IPS-15b (cell line): ENCODE results near the gene NBPF14.
"Not testable (repeated sequence)": the region's sequence is repeated elsewhere in the genome, so short reads cannot be mapped to it uniquely, and the experiment has no call there.

Source experiments
- H3K27me3 ChIP-seq: one replicate; pipeline ENCODE4 v1.6.1; 2013; ENCODE audit warnings: low read length; ENCODE audit not compliant: control insufficient read depth, insufficient read depth
- H3K36me3 ChIP-seq: one replicate; pipeline ENCODE4 v1.6.1; 2013; ENCODE audit warnings: low read length; ENCODE audit not compliant: control insufficient read depth, insufficient read depth
- H3K4me1 ChIP-seq: one replicate; pipeline ENCODE4 v1.6.1; 2013; ENCODE audit warnings: mild to moderate bottlenecking, low read length; ENCODE audit not compliant: control insufficient read depth, insufficient read depth
- H3K4me3 ChIP-seq: one replicate; pipeline ENCODE4 v1.5.1; 2013; ENCODE audit warnings: low read depth, low read length
- H3K9ac ChIP-seq: one replicate; pipeline ENCODE4 v1.6.1; 2013; ENCODE audit warnings: low read depth, mild to moderate bottlenecking, low read length
- H3K9me3 ChIP-seq: one replicate; pipeline ENCODE4 v1.6.1; 2013; ENCODE audit warnings: mild to moderate bottlenecking, low read length; ENCODE audit not compliant: control insufficient read depth, insufficient read depth

The NBPF14 gene

GRCh38 chr1:148522072-148522471, 73.7 kb downstream of the NBPF14 start:
- H3K27me3 ChIP-seq, H3K36me3 ChIP-seq, H3K4me1 ChIP-seq, H3K9me3 ChIP-seq, H3K9ac ChIP-seq, H3K4me3 ChIP-seq: not testable (repeated sequence)

GRCh38 chr1:148514310-148514709, 81.5 kb downstream of the NBPF14 start:
- H3K4me1 ChIP-seq, H3K36me3 ChIP-seq, H3K9ac ChIP-seq, H3K4me3 ChIP-seq, H3K9me3 ChIP-seq, H3K27me3 ChIP-seq: not testable (repeated sequence)

GRCh38 chr1:148512571-148513184, 83.1 kb downstream of the NBPF14 start:
- H3K36me3 ChIP-seq, H3K9me3 ChIP-seq, H3K27me3 ChIP-seq, H3K9ac ChIP-seq, H3K4me1 ChIP-seq, H3K4me3 ChIP-seq: not testable (repeated sequence)

GRCh38 chr1:148493933-148494332, 101.9 kb downstream of the NBPF14 start:
- not testable (repeated sequence) for H3K27me3 ChIP-seq, H3K36me3 ChIP-seq, H3K9ac ChIP-seq, H3K9me3 ChIP-seq, H3K4me1 ChIP-seq, H3K4me3 ChIP-seq

GRCh38 chr1:148483029-148483428, 112.8 kb downstream of the NBPF14 start, which contains the start of gene PPIAL4G:
Gene PPIAL4G (minus strand): TSS chr1:148483302. CDS start chr1:148483252, 50 bp downstream.
- H3K27me3 ChIP-seq, H3K9me3 ChIP-seq, H3K4me3 ChIP-seq, H3K4me1 ChIP-seq, H3K9ac ChIP-seq, H3K36me3 ChIP-seq: not testable (repeated sequence)
